ENCODE results near the gene LYVE1. TPM values are rescaled to one million over a fixed set of nuclear protein-coding genes. Genes with fewer than 3 reads are reported as not detected.
"Not testable (repeated sequence)": the region's sequence is repeated elsewhere in the genome, so short reads cannot be mapped to it uniquely, and the experiment has no call there.

LYVE1 gene
- total and polyA plus RNA-seq, 2 donors from 2014 or later = 10.0 to 101 TPM

- Histone ChIP-seq H3K36me3 (ENCODE audit: control insufficient read depth in 2 of 3, insufficient read depth in 3 of 3, low read length in 3 of 3) (no peaks in the 10 kb centered on the region), H3K4me1 (ENCODE audit: control insufficient read depth in 2 of 3, insufficient read depth in 2 of 3, low read depth in 1 of 3, low read length in 3 of 3) (peaks cover 0 to 15% (median 0%) of the 10 kb centered on the region in 3 donors), H3K4me3 (ENCODE audit: low read length in 3 of 3) (no peak overlapping the region), H3K9me3 (ENCODE audit: control insufficient read depth in 2 of 3, insufficient read depth in 1 of 3, low read length in 3 of 3) (no peaks in the 10 kb centered on the region), H3K27me3 (ENCODE audit: control insufficient read depth, insufficient read depth, low read length) (no peaks in the 10 kb centered on the region), H3K27ac (ENCODE audit: low read depth in 2 of 2, low read length in 2 of 2) (no peak overlapping the region), H3K9ac (ENCODE audit: low read length in 3 of 3) (no peak overlapping the region)
- FAIRE-seq (no peak), DNase-seq (peak in 2 of 5 donors; percentile 33 to 43)
- intact Hi-C loops (cut with DNase I) = no loop called here
- no peak for TF ChIP-seq CTCF (IDR thresholded peaks at IDR 0.05; ENCODE audit: borderline replicate concordance, extremely low read depth, insufficient read depth)
Observed at GRCh38 chr11:10599388-10600175, 31.1 kb upstream of the LYVE1 start.

- DNase-seq (no peak), FAIRE-seq (no peak)
- Histone ChIP-seq H3K9ac (ENCODE audit: low read length in 3 of 3) (no peak overlapping the region), H3K4me3 (ENCODE audit: low read length in 3 of 3) (no peak overlapping the region), H3K27ac (ENCODE audit: low read depth in 2 of 2, low read length in 2 of 2) (no peak overlapping the region), H3K9me3 (ENCODE audit: control insufficient read depth in 2 of 3, insufficient read depth in 1 of 3, low read length in 3 of 3) (no peaks in the 10 kb centered on the region), H3K27me3 (ENCODE audit: control insufficient read depth, insufficient read depth, low read length) (no peaks in the 10 kb centered on the region), H3K36me3 (ENCODE audit: control insufficient read depth in 2 of 3, insufficient read depth in 3 of 3, low read length in 3 of 3) (no peaks in the 10 kb centered on the region), H3K4me1 (ENCODE audit: control insufficient read depth in 2 of 3, insufficient read depth in 2 of 3, low read depth in 1 of 3, low read length in 3 of 3) (peaks cover 0 to 11% (median 0%) of the 10 kb centered on the region in 3 donors)
- no peak for TF ChIP-seq CTCF (IDR thresholded peaks at IDR 0.05; ENCODE audit: borderline replicate concordance, extremely low read depth, insufficient read depth)
- intact Hi-C loops (cut with DNase I) = no loop called here
Observed at GRCh38 chr11:10598816-10599215, 30.4 kb upstream of the LYVE1 start.

- H3K27ac ChIP-seq (ENCODE audit: low read depth in 2 of 2, low read length in 2 of 2) = peak overlapping the region in 1 of 2 donors; percentile 15
- no peak for FAIRE-seq
- intact Hi-C loops (cut with DNase I) = no loop called here
Observed at GRCh38 chr11:10597877-10598351, 29.4 kb upstream of the LYVE1 start.

GRCh38 chr11:10595840-10596239, 27.4 kb upstream of the LYVE1 start:
- H3K36me3 ChIP-seq (ENCODE audit: control insufficient read depth in 2 of 3, insufficient read depth in 3 of 3, low read length in 3 of 3) = not testable (repeated sequence)

More at GRCh38 chr11:10597877-10598351, 29.4 kb upstream of the LYVE1 start:
- Histone ChIP-seq H3K4me1 (ENCODE audit: control insufficient read depth in 2 of 3, insufficient read depth in 2 of 3, low read depth in 1 of 3, low read length in 3 of 3) (peaks cover 0 to 11% (median 0%) of the 10 kb centered on the region in 3 donors), H3K27me3 (ENCODE audit: control insufficient read depth, insufficient read depth, low read length) (no peaks in the 10 kb centered on the region), H3K9ac (ENCODE audit: low read length in 3 of 3) (no peak overlapping the region), H3K4me3 (ENCODE audit: low read length in 3 of 3) (no peak overlapping the region), H3K36me3 (ENCODE audit: control insufficient read depth in 2 of 3, insufficient read depth in 3 of 3, low read length in 3 of 3) (no peaks in the 10 kb centered on the region), H3K9me3 (ENCODE audit: control insufficient read depth in 2 of 3, insufficient read depth in 1 of 3, low read length in 3 of 3) (no peaks in the 10 kb centered on the region)
- no peak for TF ChIP-seq CTCF (IDR thresholded peaks at IDR 0.05; ENCODE audit: borderline replicate concordance, extremely low read depth, insufficient read depth)
- no peak for DNase-seq

More at GRCh38 chr11:10595840-10596239, 27.4 kb upstream of the LYVE1 start:
- H3K27me3 ChIP-seq (ENCODE audit: control insufficient read depth, insufficient read depth, low read length); FAIRE-seq; DNase-seq; H3K4me1 ChIP-seq (ENCODE audit: control insufficient read depth in 2 of 3, insufficient read depth in 2 of 3, low read depth in 1 of 3, low read length in 3 of 3); H3K27ac ChIP-seq (ENCODE audit: low read depth in 2 of 2, low read length in 2 of 2); intact Hi-C loops (cut with DNase I); H3K9ac ChIP-seq (ENCODE audit: low read length in 3 of 3); H3K9me3 ChIP-seq (ENCODE audit: control insufficient read depth in 2 of 3, insufficient read depth in 1 of 3, low read length in 3 of 3); H3K4me3 ChIP-seq (ENCODE audit: low read length in 3 of 3): not testable (repeated sequence)
